Measurements from ENCODE around the gene NPIPB5.
"Not testable (repeated sequence)": the region's sequence is repeated elsewhere in the genome, so short reads cannot be mapped to it uniquely, and the experiment has no call there.

NPIPB5 gene

DNA sequence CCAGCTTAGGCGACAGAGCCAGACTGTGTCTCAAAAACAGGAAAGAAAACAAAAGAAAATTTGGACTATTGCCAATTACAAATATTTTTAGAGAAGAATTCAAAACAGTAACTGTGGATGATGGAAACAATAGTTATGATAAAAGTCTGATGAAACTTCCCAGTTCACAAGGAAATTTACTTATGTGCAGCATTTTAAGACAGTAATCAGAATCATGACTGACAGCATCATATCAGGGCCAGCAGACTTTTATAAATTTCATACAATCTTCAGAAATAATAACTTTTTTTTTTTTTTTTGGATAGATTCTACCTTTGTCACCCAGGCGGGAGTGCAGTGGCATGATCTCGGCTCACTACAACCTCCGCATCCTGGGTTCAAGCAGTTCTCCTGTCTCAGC, at the start of gene NPIPB5:
TSS of gene NPIPB5 (plus strand) at position 301 of the 400 bp plus-strand sequence. CDS start 2,911 bp downstream, outside the sequence.
- not testable (repeated sequence) for ATAC-seq (ENCODE audit: low read depth); DNase-seq (ENCODE audit: low spot score); H3K4me3 ChIP-seq (ENCODE audit: severe bottlenecking); H3K9me3 ChIP-seq (ENCODE audit: severe bottlenecking); H3K27me3 ChIP-seq (ENCODE audit: insufficient read depth, poor library complexity, severe bottlenecking); H3K4me1 ChIP-seq (ENCODE audit: insufficient read depth, poor library complexity, severe bottlenecking); H3K36me3 ChIP-seq (ENCODE audit: low read depth); H3K27ac ChIP-seq (ENCODE audit: poor library complexity, severe bottlenecking)

DNA sequence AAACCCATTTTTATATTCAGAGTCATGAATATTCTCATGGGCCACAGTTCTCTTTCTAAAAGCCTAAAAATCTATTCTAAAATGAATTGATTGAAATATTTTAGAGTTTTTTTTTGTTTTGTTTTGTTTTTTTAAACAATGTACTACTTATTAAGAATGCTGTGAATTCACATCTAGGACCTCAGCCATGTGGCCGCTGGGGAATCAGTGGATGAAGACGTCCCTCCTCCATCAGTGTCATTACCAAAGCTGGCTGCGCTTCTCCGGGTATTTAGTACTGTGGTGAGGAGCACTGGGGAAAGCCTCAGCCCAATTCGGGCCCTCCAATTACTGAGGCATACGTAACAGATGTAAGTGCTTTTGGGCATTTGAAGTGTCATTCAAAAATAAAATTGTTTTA, 41.8 kb upstream of the NPIPB5 start:
- H3K36me3 ChIP-seq (ENCODE audit: low read depth); ATAC-seq (ENCODE audit: low read depth); H3K4me1 ChIP-seq (ENCODE audit: insufficient read depth, poor library complexity, severe bottlenecking); H3K27ac ChIP-seq (ENCODE audit: poor library complexity, severe bottlenecking); H3K9me3 ChIP-seq (ENCODE audit: severe bottlenecking); H3K4me3 ChIP-seq (ENCODE audit: severe bottlenecking); H3K27me3 ChIP-seq (ENCODE audit: insufficient read depth, poor library complexity, severe bottlenecking); DNase-seq (ENCODE audit: low spot score): not testable (repeated sequence)

DNA sequence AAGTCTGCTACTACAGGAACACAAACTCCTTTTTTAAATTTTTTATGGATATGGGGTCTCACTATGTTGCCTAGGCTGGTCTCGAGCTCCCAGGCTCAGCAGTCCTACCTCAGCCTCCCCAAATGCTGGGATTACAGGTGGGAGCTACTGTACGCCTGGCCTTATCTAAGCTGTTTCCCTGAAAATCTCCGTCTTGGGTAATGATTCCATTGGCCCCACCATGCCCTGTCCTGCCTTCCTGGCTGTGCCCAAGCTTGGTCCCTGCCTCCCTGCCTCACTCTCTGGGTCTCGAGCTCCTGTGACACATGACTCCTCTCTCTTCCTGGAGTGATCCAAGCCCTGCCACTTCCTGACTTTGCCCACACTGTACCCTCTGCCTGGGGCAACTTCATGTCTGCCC, 27.3 kb downstream of the NPIPB5 start:
- not testable (repeated sequence) for H3K9me3 ChIP-seq (ENCODE audit: severe bottlenecking); DNase-seq (ENCODE audit: low spot score); H3K4me1 ChIP-seq (ENCODE audit: insufficient read depth, poor library complexity, severe bottlenecking); ATAC-seq (ENCODE audit: low read depth); H3K4me3 ChIP-seq (ENCODE audit: severe bottlenecking); H3K27me3 ChIP-seq (ENCODE audit: insufficient read depth, poor library complexity, severe bottlenecking); H3K36me3 ChIP-seq (ENCODE audit: low read depth); H3K27ac ChIP-seq (ENCODE audit: poor library complexity, severe bottlenecking)

DNA sequence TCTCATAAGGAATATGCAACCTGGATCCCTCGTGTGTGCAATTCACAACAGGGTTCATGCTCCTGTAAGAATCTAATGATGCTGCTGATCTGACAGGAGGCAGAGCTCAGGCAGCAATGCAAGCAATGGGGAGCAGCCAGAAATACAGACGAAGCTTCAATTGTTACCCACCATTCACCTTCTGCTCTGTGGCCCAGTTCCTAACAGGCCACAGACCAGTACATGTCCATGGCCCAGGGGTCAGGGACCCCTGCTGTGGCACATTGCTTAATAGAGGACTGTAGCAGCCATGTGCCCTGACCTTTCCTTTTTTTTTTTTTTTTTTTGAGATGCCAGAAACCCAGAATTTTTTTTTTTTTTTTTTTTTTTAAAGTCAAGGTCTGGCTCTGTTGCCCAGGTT, 34.1 kb downstream of the NPIPB5 start:
- H3K4me1 ChIP-seq (ENCODE audit: insufficient read depth, poor library complexity, severe bottlenecking); ATAC-seq (ENCODE audit: low read depth); H3K27me3 ChIP-seq (ENCODE audit: insufficient read depth, poor library complexity, severe bottlenecking); H3K36me3 ChIP-seq (ENCODE audit: low read depth); DNase-seq (ENCODE audit: low spot score); H3K9me3 ChIP-seq (ENCODE audit: severe bottlenecking); H3K27ac ChIP-seq (ENCODE audit: poor library complexity, severe bottlenecking); H3K4me3 ChIP-seq (ENCODE audit: severe bottlenecking): not testable (repeated sequence)

DNA sequence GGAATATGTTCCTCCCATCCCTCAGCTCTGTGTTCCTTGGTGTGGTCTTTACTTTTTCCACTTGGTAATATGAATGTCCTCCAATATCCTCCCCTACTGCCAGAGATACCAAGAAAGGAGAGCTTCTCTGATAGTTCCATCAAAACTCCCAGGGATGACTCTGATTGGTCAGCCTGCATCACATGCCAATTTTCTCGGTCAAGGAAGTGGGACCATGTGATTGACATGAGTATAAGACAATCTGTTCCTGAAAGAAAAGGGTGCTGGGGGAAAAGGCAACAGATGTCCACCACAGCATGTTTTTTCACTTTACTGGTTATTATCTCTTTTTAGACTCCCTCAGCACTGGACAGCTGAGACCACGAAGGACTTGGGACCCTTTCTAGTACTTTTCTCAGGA, 35.9 kb downstream of the NPIPB5 start:
- ATAC-seq (ENCODE audit: low read depth); H3K27me3 ChIP-seq (ENCODE audit: insufficient read depth, poor library complexity, severe bottlenecking); H3K4me1 ChIP-seq (ENCODE audit: insufficient read depth, poor library complexity, severe bottlenecking); H3K36me3 ChIP-seq (ENCODE audit: low read depth); H3K27ac ChIP-seq (ENCODE audit: poor library complexity, severe bottlenecking); H3K9me3 ChIP-seq (ENCODE audit: severe bottlenecking); DNase-seq (ENCODE audit: low spot score); H3K4me3 ChIP-seq (ENCODE audit: severe bottlenecking): not testable (repeated sequence)

DNA sequence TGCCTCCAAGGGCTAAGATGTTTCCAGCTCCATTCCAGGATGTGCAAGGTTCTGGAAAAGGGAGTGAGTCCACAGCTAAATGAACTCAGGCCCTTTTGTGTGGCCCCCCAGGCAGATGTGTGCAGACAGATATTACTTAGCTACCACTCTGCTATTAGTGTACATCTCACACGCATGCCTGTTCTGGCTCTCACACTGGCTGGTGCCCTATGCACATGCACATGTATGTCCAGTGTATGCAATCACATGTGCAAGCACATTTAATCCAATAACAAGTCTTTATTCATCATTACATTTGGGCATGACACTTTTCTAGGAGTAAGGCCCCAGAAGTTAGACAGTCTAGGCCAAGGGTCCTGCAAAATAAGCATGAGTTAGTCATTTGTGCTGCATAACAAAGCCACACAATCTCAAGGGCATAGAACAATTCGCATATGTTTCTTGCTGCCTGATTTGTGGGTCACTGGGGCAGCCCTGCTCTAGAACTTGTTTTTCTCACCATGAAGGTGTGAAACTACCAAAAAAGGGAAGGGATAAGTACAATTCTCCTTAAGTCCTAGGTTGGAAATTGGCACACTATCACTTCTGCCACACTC, 36.6 kb downstream of the NPIPB5 start:
- H3K4me3 ChIP-seq (ENCODE audit: severe bottlenecking); H3K27ac ChIP-seq (ENCODE audit: poor library complexity, severe bottlenecking); DNase-seq (ENCODE audit: low spot score); H3K4me1 ChIP-seq (ENCODE audit: insufficient read depth, poor library complexity, severe bottlenecking); ATAC-seq (ENCODE audit: low read depth); H3K27me3 ChIP-seq (ENCODE audit: insufficient read depth, poor library complexity, severe bottlenecking); H3K9me3 ChIP-seq (ENCODE audit: severe bottlenecking); H3K36me3 ChIP-seq (ENCODE audit: low read depth): not testable (repeated sequence)

DNA sequence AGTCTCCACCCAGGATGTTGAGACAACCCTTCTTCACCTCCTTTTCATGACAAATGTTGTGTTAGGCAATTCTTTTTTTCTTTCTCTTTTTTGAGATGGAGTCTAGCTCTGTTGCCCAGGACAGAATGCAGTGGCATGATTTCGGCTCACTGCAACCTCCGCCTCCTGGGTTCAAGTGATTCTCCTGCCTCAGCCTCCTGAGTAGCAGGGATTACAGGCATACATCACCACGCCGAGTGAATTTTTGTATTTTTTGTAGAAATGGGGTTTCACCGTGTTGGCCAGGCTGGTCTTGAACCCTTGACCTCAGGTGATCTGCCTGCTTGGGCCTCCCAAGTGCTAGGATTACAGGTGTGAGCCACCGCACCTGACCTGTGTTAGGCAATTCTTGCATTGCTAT, 39.2 kb downstream of the NPIPB5 start:
- H3K36me3 ChIP-seq (ENCODE audit: low read depth); H3K27ac ChIP-seq (ENCODE audit: poor library complexity, severe bottlenecking); H3K9me3 ChIP-seq (ENCODE audit: severe bottlenecking); ATAC-seq (ENCODE audit: low read depth); DNase-seq (ENCODE audit: low spot score); H3K4me1 ChIP-seq (ENCODE audit: insufficient read depth, poor library complexity, severe bottlenecking); H3K27me3 ChIP-seq (ENCODE audit: insufficient read depth, poor library complexity, severe bottlenecking); H3K4me3 ChIP-seq (ENCODE audit: severe bottlenecking): not testable (repeated sequence)

DNA sequence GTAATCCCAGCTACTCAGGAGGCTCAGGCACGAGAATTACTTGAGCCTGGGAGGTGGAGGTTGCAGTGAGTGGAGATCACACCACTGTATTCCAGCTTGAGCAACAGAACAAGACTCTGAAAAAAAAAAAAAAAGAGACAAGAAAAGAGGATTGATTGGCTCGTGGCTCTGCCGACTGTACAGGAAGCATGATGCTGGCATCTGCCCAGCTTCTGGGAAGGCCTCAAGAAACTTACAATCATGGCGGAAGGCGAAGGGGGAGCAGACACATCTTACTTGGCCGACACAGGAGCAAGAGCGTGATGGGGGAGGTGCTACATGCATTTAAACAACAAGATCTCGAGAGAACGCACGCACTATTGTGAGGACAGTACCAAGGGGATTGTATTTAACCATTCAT, 40.5 kb downstream of the NPIPB5 start:
- not testable (repeated sequence) for DNase-seq (ENCODE audit: low spot score); H3K27me3 ChIP-seq (ENCODE audit: insufficient read depth, poor library complexity, severe bottlenecking); H3K9me3 ChIP-seq (ENCODE audit: severe bottlenecking); H3K4me3 ChIP-seq (ENCODE audit: severe bottlenecking); H3K36me3 ChIP-seq (ENCODE audit: low read depth); H3K27ac ChIP-seq (ENCODE audit: poor library complexity, severe bottlenecking); ATAC-seq (ENCODE audit: low read depth); H3K4me1 ChIP-seq (ENCODE audit: insufficient read depth, poor library complexity, severe bottlenecking)

DNA sequence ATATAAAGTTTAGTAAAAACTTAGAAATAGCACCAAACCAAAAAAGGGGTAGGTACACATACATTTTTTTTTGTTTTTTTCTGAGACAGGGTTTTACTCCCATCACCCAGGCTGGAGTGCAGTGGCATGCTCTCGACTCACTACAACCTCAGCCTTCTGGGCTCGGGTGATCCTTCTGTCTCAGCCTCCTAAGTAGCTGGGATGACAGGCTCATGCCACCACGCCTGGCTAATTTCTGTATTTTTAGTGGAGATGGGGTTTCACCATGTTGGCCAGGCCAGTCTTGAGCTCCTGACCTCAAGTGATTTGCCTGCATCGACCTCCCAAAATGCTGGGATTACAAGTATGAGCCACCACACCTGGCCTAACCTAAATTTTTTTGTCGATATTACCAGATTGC, 41.0 kb downstream of the NPIPB5 start:
- not testable (repeated sequence) for H3K27me3 ChIP-seq (ENCODE audit: insufficient read depth, poor library complexity, severe bottlenecking); H3K4me3 ChIP-seq (ENCODE audit: severe bottlenecking); H3K9me3 ChIP-seq (ENCODE audit: severe bottlenecking); H3K27ac ChIP-seq (ENCODE audit: poor library complexity, severe bottlenecking); ATAC-seq (ENCODE audit: low read depth); DNase-seq (ENCODE audit: low spot score); H3K36me3 ChIP-seq (ENCODE audit: low read depth); H3K4me1 ChIP-seq (ENCODE audit: insufficient read depth, poor library complexity, severe bottlenecking)

DNA sequence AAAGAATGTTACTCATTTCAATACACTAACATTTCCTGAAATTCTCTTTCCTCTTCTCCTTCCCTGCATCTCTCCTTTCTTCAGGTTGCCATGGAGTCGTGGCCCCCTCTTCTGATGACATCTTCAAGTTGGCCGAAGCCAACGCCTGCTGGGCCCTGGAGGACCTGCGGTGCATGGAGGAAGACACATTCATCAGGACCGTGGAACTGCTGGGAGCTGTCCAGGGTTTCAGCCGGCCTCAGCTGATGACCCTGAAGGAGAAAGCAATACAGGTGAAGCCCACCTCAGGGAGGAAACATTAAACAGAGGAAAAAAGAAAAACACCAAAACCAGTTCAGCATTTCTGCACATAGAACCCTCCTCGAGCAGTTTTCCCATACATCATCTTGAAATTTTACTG, 46.1 kb downstream of the NPIPB5 start:
- not testable (repeated sequence) for H3K27ac ChIP-seq (ENCODE audit: poor library complexity, severe bottlenecking); H3K4me1 ChIP-seq (ENCODE audit: insufficient read depth, poor library complexity, severe bottlenecking); H3K4me3 ChIP-seq (ENCODE audit: severe bottlenecking); H3K36me3 ChIP-seq (ENCODE audit: low read depth); H3K27me3 ChIP-seq (ENCODE audit: insufficient read depth, poor library complexity, severe bottlenecking); H3K9me3 ChIP-seq (ENCODE audit: severe bottlenecking); DNase-seq (ENCODE audit: low spot score)
- ATAC-seq (ENCODE audit: low read depth) = peak; percentile 66; the same call in 2 of the 3 replicates
